ENCODE measurements around the gene KDM8. TPM values are rescaled to one million over a fixed set of nuclear protein-coding genes. Genes with fewer than 3 reads are reported as not detected.

KDM8 gene
- polyA plus RNA-seq, 3 donors = 0.40 to 3.3 (median 1.5) TPM

DNA sequence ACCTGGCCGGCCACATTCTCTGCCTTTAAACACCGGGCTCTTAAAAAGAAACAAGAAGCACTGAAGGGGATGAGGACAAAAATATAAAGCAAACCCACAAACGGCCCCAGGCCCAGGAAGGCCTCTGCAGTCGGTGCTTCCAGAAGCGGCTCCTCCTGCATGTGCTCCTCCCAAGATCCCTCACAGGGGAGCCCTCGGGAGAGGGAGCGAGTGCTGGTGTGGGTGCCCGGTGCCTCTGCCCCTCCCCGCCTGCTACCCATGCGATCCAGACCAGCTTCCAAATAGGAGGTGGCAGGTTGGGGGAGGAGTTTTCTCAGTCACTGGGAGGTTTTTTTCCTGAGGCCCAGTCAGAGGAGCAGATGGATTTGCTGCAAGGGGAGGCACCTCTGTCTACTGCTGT, 15.8 kb downstream of the KDM8 start:
- H3K4me3 Mint-ChIP-seq = no peak overlapping the region
- Histone ChIP-seq H3K4me1 (ENCODE audit: control insufficient read depth in 1 of 2, insufficient read depth in 2 of 2, low read length in 2 of 2) (no peaks in the 10 kb centered on the region), H2AFZ (ENCODE audit: insufficient read depth, low read depth, low read length, poor library complexity, severe bottlenecking) (no peak overlapping the region), H3K27ac (ENCODE audit: low read depth in 1 of 2, low read length in 2 of 2) (no peak overlapping the region), H3K27me3 (ENCODE audit: control insufficient read depth in 2 of 2, insufficient read depth in 2 of 2, low read length in 2 of 2) (no peaks in the 10 kb centered on the region), H3K9ac (ENCODE audit: insufficient read depth, low read length, poor library complexity, severe bottlenecking) (no peak overlapping the region), H4K20me1 (ENCODE audit: insufficient read depth, low read length) (no peaks in the 10 kb centered on the region), H3K79me2 (ENCODE audit: insufficient read depth, low read length) (no peaks in the 10 kb centered on the region), H3K9me3 (replicated peaks in 1 of 2; ENCODE audit: control insufficient read depth in 1 of 2, insufficient read depth in 1 of 2, low read length in 2 of 2) (no peaks in the 10 kb centered on the region), H3K36me3 (replicated peaks in 1 of 2; ENCODE audit: control insufficient read depth in 1 of 2, insufficient read depth in 2 of 2, low read length in 2 of 2) (peaks cover 22 to 56% of the 10 kb centered on the region in 2 donors), H3K4me3 (replicated peaks in 1 of 3; ENCODE audit: low read depth in 2 of 3, low read length in 3 of 3) (no peak overlapping the region), H3K4me2 (replicated peaks; ENCODE audit: extremely low read depth, low read length, poor library complexity, severe bottlenecking) (no peak overlapping the region)
- intact Hi-C loops (cut with micrococcal nuclease) = no loop called here
- DNase-seq = no peak
- H3K36me3 Mint-ChIP-seq = peaks cover 47 to 77% of the 10 kb centered on the region in 2 donors
- H3K4me1 Mint-ChIP-seq = no peaks in the 10 kb centered on the region
- H3K27me3 Mint-ChIP-seq (ENCODE audit: low read depth in 3 of 3) = peaks cover 0 to 2% (median 1%) of the 10 kb centered on the region in 3 donors
- H3K27ac Mint-ChIP-seq = no peak overlapping the region
- H3K9me3 Mint-ChIP-seq = no peaks in the 10 kb centered on the region
- TF ChIP-seq, protein P1, sequence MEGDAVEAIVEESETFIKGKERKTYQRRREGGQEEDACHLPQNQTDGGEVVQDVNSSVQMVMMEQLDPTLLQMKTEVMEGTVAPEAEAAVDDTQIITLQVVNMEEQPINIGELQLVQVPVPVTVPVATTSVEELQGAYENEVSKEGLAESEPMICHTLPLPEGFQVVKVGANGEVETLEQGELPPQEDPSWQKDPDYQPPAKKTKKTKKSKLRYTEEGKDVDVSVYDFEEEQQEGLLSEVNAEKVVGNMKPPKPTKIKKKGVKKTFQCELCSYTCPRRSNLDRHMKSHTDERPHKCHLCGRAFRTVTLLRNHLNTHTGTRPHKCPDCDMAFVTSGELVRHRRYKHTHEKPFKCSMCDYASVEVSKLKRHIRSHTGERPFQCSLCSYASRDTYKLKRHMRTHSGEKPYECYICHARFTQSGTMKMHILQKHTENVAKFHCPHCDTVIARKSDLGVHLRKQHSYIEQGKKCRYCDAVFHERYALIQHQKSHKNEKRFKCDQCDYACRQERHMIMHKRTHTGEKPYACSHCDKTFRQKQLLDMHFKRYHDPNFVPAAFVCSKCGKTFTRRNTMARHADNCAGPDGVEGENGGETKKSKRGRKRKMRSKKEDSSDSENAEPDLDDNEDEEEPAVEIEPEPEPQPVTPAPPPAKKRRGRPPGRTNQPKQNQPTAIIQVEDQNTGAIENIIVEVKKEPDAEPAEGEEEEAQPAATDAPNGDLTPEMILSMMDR (IDR thresholded peaks at IDR 0.05) = no peak
- 82% methylated on average over 4 of the region's 10 CpGs for WGBS (ENCODE audit: insufficient coverage)

DNA sequence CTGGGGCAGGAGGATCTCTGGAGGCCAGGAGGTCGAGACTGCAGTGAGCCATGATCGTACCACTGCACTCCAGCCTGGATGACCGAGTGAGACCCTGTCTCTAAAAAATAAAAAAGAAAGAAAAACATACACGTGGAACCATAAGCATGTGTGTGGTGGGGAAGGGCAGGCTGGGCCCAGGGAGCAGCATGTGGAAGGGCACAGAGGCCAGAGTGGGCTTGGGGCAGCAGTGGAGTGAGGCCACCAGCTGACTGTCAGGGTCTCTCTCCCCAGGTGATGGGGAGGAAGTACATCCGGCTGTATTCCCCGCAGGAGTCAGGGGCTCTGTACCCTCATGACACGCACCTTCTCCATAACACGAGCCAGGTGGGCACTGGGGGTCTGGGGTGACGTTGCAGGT, 16.8 kb downstream of the KDM8 start:
- H3K27ac Mint-ChIP-seq = no peak overlapping the region
- Histone ChIP-seq H3K27ac (ENCODE audit: low read depth in 1 of 2, low read length in 2 of 2) (no peak overlapping the region), H3K79me2 (ENCODE audit: insufficient read depth, low read length) (no peaks in the 10 kb centered on the region), H3K36me3 (replicated peaks in 1 of 2; ENCODE audit: control insufficient read depth in 1 of 2, insufficient read depth in 2 of 2, low read length in 2 of 2) (peaks cover 26 to 56% of the 10 kb centered on the region in 2 donors), H4K20me1 (ENCODE audit: insufficient read depth, low read length) (no peaks in the 10 kb centered on the region), H3K4me1 (ENCODE audit: control insufficient read depth in 1 of 2, insufficient read depth in 2 of 2, low read length in 2 of 2) (no peaks in the 10 kb centered on the region), H3K4me3 (replicated peaks in 1 of 3; ENCODE audit: low read depth in 2 of 3, low read length in 3 of 3) (no peak overlapping the region), H3K4me2 (replicated peaks; ENCODE audit: extremely low read depth, low read length, poor library complexity, severe bottlenecking) (no peak overlapping the region), H2AFZ (ENCODE audit: insufficient read depth, low read depth, low read length, poor library complexity, severe bottlenecking) (no peak overlapping the region), H3K27me3 (ENCODE audit: control insufficient read depth in 2 of 2, insufficient read depth in 2 of 2, low read length in 2 of 2) (no peaks in the 10 kb centered on the region), H3K9ac (ENCODE audit: insufficient read depth, low read length, poor library complexity, severe bottlenecking) (no peak overlapping the region), H3K9me3 (replicated peaks in 1 of 2; ENCODE audit: control insufficient read depth in 1 of 2, insufficient read depth in 1 of 2, low read length in 2 of 2) (no peaks in the 10 kb centered on the region)
- H3K4me3 Mint-ChIP-seq = no peak overlapping the region
- H3K9me3 Mint-ChIP-seq = no peaks in the 10 kb centered on the region
- intact Hi-C loops (cut with micrococcal nuclease) = no loop called here
- H3K36me3 Mint-ChIP-seq = peaks cover 46 to 77% of the 10 kb centered on the region in 2 donors
- H3K4me1 Mint-ChIP-seq = no peaks in the 10 kb centered on the region
- 98% methylated on average over 9 of the region's 9 CpGs for WGBS (ENCODE audit: insufficient coverage)
- peaks cover 0 to 2% (median 1%) of the 10 kb centered on the region in 3 donors for H3K27me3 Mint-ChIP-seq (ENCODE audit: low read depth in 3 of 3)
- no peak for DNase-seq
- TF ChIP-seq, protein P1 (IDR thresholded peaks at IDR 0.05) = no peak
